T-helper 1 cell (primary cell): ENCODE results near the gene TDP1.

ENCODE experiments used
- DNase-seq, 5 donors: peaks; one replicate each; pipeline ENCODE4 v3.0.0-alpha.2; 2012 to 2020
- total RNA-seq, 4 donors: gene quantifications; one replicate each; lab custom pipeline; 2026; lab: John Stamatoyannopoulos, UW

TDP1 gene
- total RNA-seq, result 50.4 to 74.6 (median 66.1) reads per million in 4 donors

GRCh38 chr14:89955745-89956660, at the start of gene TDP1:
TSS of gene TDP1 (plus strand) at chr14:89955927. CDS start at chr14:89963115, 7,188 bp downstream.
- DNase-seq, result peak; percentile 94 to 97 (median 95)

GRCh38 chr14:89906000-89906399, 49.7 kb upstream of the TDP1 start:
- no peak for DNase-seq

DNA sequence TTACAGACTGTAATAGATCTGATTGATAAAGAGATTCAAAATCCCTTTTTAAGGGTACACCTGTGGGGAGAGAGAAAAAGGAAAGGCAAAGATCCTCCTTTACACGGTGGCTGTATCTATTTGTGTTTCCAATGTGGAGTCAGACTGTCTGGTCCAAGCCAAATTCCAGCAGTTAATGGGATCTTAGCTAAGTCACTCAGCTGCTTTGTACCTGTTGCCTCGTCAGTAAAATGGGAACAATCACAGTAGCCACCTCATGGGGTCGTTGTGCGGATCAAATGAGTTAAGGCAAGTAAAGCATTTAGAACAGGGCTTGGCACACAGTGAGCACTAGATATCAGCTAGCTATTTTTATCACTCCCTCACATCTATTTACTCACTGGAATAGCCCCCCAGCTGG, 48.1 kb upstream of the TDP1 start:
- no peak for DNase-seq

DNA sequence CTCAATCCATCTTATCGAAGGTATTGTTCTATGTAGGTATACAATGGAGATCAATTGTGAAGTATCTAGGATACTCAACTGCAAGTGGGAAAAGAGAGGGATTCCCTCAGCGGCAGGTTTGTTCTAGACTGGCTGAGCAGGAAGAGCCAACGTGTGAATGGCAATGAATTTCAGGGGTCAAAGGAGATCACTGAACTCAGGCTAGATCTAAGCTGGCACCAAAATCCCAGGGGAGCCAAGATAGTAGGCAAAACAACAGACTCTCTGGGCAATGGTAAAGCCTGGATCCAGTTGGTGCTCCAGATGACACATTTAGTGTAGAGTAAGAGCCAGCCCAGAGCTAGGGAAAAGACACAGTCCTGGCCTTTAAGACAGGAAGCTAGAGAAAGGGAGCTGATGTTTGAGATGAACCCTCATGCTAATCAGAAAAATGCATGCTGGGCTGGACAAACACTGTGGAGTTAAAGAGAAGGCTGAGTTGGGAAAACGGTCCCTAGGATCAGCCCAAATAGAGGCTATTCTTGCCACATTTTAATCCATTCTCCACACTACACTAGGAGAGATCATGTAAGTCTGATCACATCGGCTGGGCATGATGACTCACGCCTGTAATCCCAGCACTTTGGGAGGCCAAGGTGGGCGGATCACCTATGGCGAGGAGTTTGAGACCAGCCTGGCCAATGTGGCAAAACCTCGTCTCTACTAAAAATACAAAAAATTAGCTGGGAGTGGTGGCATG, 46.8 kb upstream of the TDP1 start:
- no peak for DNase-seq

- no peak for DNase-seq
Measured at GRCh38 chr14:89909586-89909985, 46.1 kb upstream of the TDP1 start.

DNA sequence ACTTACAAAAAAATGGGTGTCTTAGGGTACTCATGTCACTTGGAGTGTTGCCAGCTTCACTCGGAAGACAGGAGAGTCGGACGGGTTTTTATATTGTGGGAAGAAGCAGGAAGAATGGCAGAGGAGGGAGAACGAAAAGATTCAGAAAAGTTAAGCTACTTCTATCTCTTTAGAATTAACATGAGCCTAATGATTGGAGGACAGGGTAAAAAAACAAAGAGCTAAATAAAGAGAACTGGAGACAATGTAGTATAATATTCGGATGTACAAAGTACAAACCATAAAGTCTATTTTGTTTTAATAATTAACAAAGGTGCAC, 45.1 kb upstream of the TDP1 start:
- DNase-seq, result no peak

DNA sequence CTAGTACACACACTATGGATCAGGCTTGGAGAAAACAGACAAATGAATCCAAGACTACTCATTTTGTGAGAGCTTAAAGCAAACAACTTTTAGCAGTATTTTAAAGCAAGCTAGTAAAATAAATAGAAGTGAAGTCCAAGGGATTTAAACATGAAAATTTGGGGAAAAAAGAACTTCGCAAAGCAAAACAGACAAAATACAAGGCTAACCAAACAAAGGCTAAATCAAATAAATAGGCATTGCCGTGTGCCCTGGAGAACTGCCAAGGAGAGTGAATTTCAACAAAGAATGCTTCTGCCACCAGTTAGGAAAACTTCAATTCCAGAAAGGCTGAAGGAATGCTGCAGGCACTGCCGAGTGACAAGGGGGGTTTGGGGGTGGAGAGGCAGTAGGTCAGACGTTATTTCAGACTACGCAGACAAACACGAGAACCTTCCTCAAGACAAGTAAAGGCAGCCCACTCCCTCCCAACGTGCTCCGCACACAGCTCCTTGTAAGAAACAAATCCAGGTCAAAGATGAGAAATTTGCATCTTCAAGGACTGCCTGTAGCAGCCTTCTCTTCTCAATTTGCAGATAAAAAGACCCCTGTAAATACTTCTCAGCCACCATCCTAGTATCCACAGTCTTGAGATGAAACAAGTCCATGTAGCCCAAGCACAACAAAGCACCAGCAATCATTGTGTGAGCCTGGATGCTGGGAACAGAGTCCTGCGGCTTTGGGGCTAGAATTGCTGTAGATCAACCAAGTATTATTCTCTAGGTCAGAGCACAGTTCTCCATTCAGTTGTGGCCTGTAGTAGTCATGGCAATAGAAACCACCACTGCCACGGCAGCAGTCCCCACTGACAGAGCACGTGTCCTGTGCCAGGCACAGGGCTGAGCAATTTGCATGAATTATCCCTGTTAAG, 44.5 kb upstream of the TDP1 start:
- no peak for DNase-seq

DNA sequence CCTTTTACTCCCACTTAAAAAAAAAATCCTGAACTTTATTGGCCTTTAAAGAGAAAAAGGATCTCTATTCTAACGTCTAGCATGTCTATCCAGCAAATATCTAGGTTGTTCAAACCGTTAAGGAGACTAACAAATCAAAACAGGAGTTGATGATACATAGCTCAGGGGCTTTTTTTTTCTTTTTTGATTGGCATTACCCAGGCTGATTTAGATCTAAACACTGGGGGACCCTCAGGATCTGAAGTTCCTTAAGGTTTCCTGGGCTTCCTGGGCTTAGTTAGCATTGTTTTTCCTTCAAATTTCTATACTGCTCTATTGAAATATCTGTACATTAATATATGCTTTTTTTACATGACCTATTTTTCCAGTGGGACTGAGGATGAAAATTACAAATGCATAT, 43.5 kb upstream of the TDP1 start:
- DNase-seq, result no peak

GRCh38 chr14:89912667-89913211, 43.0 kb upstream of the TDP1 start:
- DNase-seq, result no peak

DNA sequence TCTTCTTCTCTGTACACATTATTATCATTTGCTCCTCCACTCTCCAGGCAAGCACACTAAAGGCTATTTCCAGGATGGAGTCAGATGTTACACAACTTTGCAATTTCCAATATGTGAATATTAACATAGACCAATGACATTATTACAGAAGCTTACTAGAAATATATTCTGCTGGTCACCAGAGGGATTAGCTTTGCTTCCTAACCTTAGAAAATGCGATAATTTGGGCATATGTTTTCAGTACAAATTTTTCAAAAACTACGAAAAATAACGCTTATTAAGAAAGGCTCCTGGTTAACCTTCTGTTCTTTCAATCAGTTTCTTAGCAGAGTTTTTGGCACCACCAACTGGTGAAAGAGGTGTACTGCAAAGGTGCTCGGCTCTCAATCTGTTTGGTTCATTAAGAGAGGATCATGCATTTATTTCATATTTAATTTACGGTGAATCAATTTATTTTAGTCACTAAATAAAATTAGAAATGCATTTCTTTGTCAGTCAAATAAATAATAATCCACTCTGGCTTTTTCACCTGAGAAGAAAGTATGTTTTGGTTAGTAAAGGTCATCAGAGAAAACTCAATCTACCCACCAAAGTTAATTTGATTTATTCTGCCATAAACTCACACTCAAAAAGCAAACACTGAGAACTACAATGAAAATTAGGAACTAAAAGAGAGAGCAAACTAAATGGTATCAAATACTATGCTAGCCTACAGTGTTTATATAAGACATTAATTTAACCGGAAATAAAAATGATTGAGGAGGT, 40.4 kb upstream of the TDP1 start:
- peak in 4 of 5 donors; percentile 29 to 52 (median 40) for DNase-seq

- DNase-seq, result no peak
Measured at GRCh38 chr14:89918721-89919120, 37.0 kb upstream of the TDP1 start.

DNA sequence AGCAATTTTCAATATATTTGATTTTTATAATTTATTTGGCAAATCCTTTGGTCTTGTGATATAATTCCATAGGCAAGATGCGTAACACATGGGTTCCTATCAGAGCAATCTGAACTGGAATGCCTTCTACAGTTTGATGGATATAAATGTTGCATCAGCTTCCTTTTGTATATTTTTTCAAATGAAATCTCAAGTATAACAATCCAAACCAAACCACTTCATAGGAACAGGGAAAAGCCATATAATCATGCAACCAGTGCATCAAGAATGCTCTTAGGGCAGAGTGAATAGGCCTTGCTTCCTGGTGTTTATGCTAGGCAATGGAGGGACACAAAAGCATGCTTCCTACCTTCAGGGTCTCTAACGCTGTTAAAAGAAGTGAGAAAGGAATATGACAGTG, 35.7 kb upstream of the TDP1 start:
- DNase-seq, result no peak

DNA sequence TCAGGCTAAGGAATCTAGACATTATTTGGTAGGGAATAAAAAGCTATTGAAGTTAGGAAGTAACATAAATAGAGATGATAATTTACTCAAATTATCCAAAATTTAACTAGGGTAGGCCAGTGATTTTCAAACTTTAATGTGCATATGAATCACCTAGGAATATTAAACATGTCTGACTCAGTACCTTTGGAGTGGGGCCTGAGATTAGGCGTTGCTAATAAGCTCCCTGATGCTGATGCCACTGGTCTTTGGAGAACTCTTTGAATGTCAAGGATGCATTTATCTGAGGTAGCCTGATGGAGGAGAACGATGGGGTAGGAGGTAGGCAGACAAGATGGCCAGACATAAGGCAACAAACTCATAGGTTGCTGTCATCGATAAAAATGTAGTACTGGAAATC, 34.4 kb upstream of the TDP1 start:
- no peak for DNase-seq

GRCh38 chr14:89922031-89922907, 33.5 kb upstream of the TDP1 start:
- no peak for DNase-seq

DNA sequence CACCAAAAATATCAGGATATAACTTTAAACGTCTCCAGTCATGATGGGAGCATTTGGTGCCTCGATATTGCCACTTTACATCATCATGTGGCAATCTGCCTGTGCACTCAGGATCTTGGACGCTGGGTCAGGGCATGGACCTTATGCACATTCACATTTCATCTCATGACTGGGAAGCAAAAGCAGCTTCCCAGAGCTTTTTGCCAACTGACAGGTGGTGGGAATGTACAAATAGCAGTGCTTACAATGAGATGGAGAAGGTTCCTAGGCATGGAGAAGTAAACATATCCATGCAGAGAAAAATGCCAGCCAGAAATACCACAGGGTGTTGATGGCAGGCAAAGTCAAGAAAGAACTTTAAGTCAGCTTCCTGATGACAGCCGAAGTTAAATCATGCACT, 31.5 kb upstream of the TDP1 start:
- no peak for DNase-seq

GRCh38 chr14:89926694-89927093, 29.0 kb upstream of the TDP1 start:
- no peak for DNase-seq

- DNase-seq, result no peak
Measured at GRCh38 chr14:89927186-89927865, 28.4 kb upstream of the TDP1 start.

GRCh38 chr14:89933002-89933401, 22.7 kb upstream of the TDP1 start:
- DNase-seq, result no peak

GRCh38 chr14:89936654-89937185, 19.0 kb upstream of the TDP1 start:
- no peak for DNase-seq

- no peak for DNase-seq
Measured at GRCh38 chr14:89941830-89942377, 13.8 kb upstream of the TDP1 start.
